Caco-2 (cell line): ENCODE measurements around the gene ZFP36L2. TPM values are rescaled to one million over a fixed set of nuclear protein-coding genes. Genes with fewer than 3 reads are reported as not detected.

Experiments used
- BruUV-seq: library from RNA; stranded (reverse); fragments of 400-500 nt; replicated peaks from 2 replicates; lab custom pipeline; 2021; lab: Mats Ljungman, UMichigan
- CTCF ChIA-PET: fragments of 300-600 bp; sonication (Branson Sonifier 250); formaldehyde crosslinking; loops from one replicate; lab custom pipeline; 2022; ENCODE audit warnings: antibody characterized with exemption; lab: Charles Lee
- POLR2A ChIA-PET: fragments of 300-600 bp; sonication (Branson Sonifier 250); formaldehyde crosslinking; loops from one replicate; lab custom pipeline; 2022; ENCODE audit warnings: antibody characterized with exemption; lab: Charles Lee
- DNase-seq, 2 experiments: peaks; one replicate each; pipeline versions ENCODE4 v3.0.0 to v3.0.0-alpha.2; 2020 to 2022
- H3K27me3 ChIP-seq: replicated peaks from 2 replicates; pipeline ENCODE4 v1.6.0; 2011; ENCODE audit warnings: low read length; ENCODE audit not compliant: control insufficient read depth, insufficient read depth
- H3K36me3 ChIP-seq: 2 replicates; pipeline ENCODE4 v1.5.1; 2011; ENCODE audit warnings: low read length; ENCODE audit not compliant: control insufficient read depth, insufficient read depth
- H3K4me1 ChIP-seq: fragments of 250-450 bp; sonication (Bioruptor Pico); 2 replicates; pipeline ENCODE4 v1.5.1; 2020; ENCODE audit warnings: mild to moderate bottlenecking
- H3K4me3 ChIP-seq: 2 replicates; pipeline ENCODE4 v1.5.1; 2011; ENCODE audit warnings: low read depth, mild to moderate bottlenecking, control low read depth, low read length
- H3K9me3 ChIP-seq: fragments of 250-450 bp; sonication (Bioruptor Pico); 2 replicates; pipeline ENCODE4 v1.5.1; 2020; ENCODE audit warnings: mild to moderate bottlenecking, moderate library complexity
- H3K27ac Mint-ChIP-seq: one replicate; pipeline ENCODE4 v1.8.0; 2022; ENCODE audit warnings: mixed read lengths; ENCODE audit not compliant: unreplicated experiment
- H3K27me3 Mint-ChIP-seq: one replicate; pipeline ENCODE4 v1.8.0; 2022; ENCODE audit warnings: mixed read lengths; ENCODE audit not compliant: insufficient read depth, unreplicated experiment
- H3K36me3 Mint-ChIP-seq: one replicate; pipeline ENCODE4 v1.8.0; 2022; ENCODE audit warnings: mild to moderate bottlenecking, mixed read lengths; ENCODE audit not compliant: insufficient read depth, unreplicated experiment
- H3K4me1 Mint-ChIP-seq: one replicate; pipeline ENCODE4 v1.8.0; 2022; ENCODE audit warnings: low read depth, mixed read lengths; ENCODE audit not compliant: unreplicated experiment
- H3K4me3 Mint-ChIP-seq: one replicate; pipeline ENCODE4 v1.8.0; 2022; ENCODE audit warnings: mild to moderate bottlenecking, moderate library complexity, mixed read lengths; ENCODE audit not compliant: unreplicated experiment
- H3K9me3 Mint-ChIP-seq: one replicate; pipeline ENCODE4 v1.8.0; 2022; ENCODE audit warnings: mixed read lengths; ENCODE audit not compliant: unreplicated experiment
- CTCF ChIP-seq, 2 experiments: fragments of 200-600 bp in 1 of 2; IDR thresholded peaks; 1 replicate in 1 of 2; 2 replicates in 1 of 2; pipeline versions ENCODE4 v1.5.1 to v1.8.0; 2011 to 2022; ENCODE audit warnings: antibody characterized with exemption in 1 of 2, control low read depth in 1 of 2, inconsistent platforms in 1 of 2, low read depth in 1 of 2, low read length in 1 of 2, mild to moderate bottlenecking in 1 of 2, moderate library complexity in 1 of 2; ENCODE audit not compliant: insufficient read depth in 1 of 2, severe bottlenecking in 1 of 2, unreplicated experiment in 1 of 2
- intact Hi-C: fragments of 100-400 bp; cut with micrococcal nuclease; formaldehyde crosslinking; loops from one replicate; pipeline ENCODE4 v1.10.0; 2022; ENCODE audit not compliant: unreplicated experiment
- total RNA-seq: library from RNA; stranded (reverse); gene quantifications from 2 replicates; pipeline ENCODE4 v1.2.3, GENCODE V29; 2022

ZFP36L2 gene
- total RNA-seq, 1 experiment from 2014 or later = 225 TPM

GRCh38 chr2:43273529-43273928, 47.1 kb upstream of the ZFP36L2 start:
- Histone ChIP-seq H3K4me3 (no peak overlapping the region), H3K9me3 (no peaks in the 10 kb centered on the region), H3K36me3 (no peaks in the 10 kb centered on the region; the same call in 1 of the 2 replicates), H3K4me1 (no peaks in the 10 kb centered on the region; the same call in 1 of the 2 replicates), H3K27me3 (no peaks in the 10 kb centered on the region)
- ChIA-PET POLR2A (no interaction called here), CTCF (no interaction called here)
- DNase-seq = no peak
- intact Hi-C loops = no loop called here
- no peak overlapping the region for H3K4me3 Mint-ChIP-seq
- no peak overlapping the region for H3K27ac Mint-ChIP-seq
- no peak for TF ChIP-seq CTCF (IDR thresholded peaks at IDR 0.05; ENCODE audit: insufficient read depth in 1 of 2, low read depth in 1 of 2, low read length in 1 of 2, severe bottlenecking in 1 of 2, unreplicated experiment in 1 of 2)
- H3K4me1 Mint-ChIP-seq = peaks cover 7% of the 10 kb centered on the region
- H3K36me3 Mint-ChIP-seq = peaks cover 4% of the 10 kb centered on the region
- no peaks in the 10 kb centered on the region for H3K9me3 Mint-ChIP-seq
- BruUV-seq = no TSS peak
- no peaks in the 10 kb centered on the region for H3K27me3 Mint-ChIP-seq

GRCh38 chr2:43270930-43271615, 44.7 kb upstream of the ZFP36L2 start:
- ChIA-PET POLR2A (interaction anchor here (0.7 kb wide), 1 partner anchor 106 kb away, joined by 7 read pairs; no protein-coding TSS in a partner anchor), CTCF (interaction anchor here (0.7 to 0.9 kb wide), 3 partner anchors 103 to 198 kb away, joined by 4 to 9 read pairs (median 7); no protein-coding TSS in a partner anchor)
- H3K27me3 ChIP-seq = no peaks in the 10 kb centered on the region
- no peak for TF ChIP-seq CTCF (IDR thresholded peaks at IDR 0.05; ENCODE audit: insufficient read depth in 1 of 2, low read depth in 1 of 2, low read length in 1 of 2, severe bottlenecking in 1 of 2, unreplicated experiment in 1 of 2)
- Mint-ChIP-seq H3K27ac (no peak overlapping the region), H3K4me3 (no peak overlapping the region), H3K4me1 (peaks cover 13% of the 10 kb centered on the region), H3K9me3 (no peaks in the 10 kb centered on the region), H3K27me3 (no peaks in the 10 kb centered on the region), H3K36me3 (peaks cover 4% of the 10 kb centered on the region)
- no TSS peak for BruUV-seq
- H3K36me3 ChIP-seq = 0 out of 2 replicates have a peak, but pooled peaks cover 2% of the 10 kb centered on the region
- no peak for DNase-seq
- H3K4me1 ChIP-seq = no peaks in the 10 kb centered on the region; the same call in 1 of the 2 replicates
- intact Hi-C loops = no loop called here
- H3K4me3 ChIP-seq = no peak overlapping the region
- H3K9me3 ChIP-seq = no peaks in the 10 kb centered on the region

GRCh38 chr2:43270461-43270860, 44.1 kb upstream of the ZFP36L2 start:
- no peak for TF ChIP-seq CTCF (IDR thresholded peaks at IDR 0.05; ENCODE audit: insufficient read depth in 1 of 2, low read depth in 1 of 2, low read length in 1 of 2, severe bottlenecking in 1 of 2, unreplicated experiment in 1 of 2)
- no TSS peak for BruUV-seq

More at GRCh38 chr2:43270461-43270860, 44.1 kb upstream of the ZFP36L2 start:
- H3K36me3 ChIP-seq = 0 out of 2 replicates have a peak, but pooled peaks cover 2% of the 10 kb centered on the region
- H3K9me3 ChIP-seq = no peaks in the 10 kb centered on the region
- peaks cover 4% of the 10 kb centered on the region for H3K36me3 Mint-ChIP-seq
- H3K27me3 ChIP-seq = no peaks in the 10 kb centered on the region
- H3K4me3 Mint-ChIP-seq = no peak overlapping the region
- POLR2A ChIA-PET = no interaction called here
- H3K4me1 Mint-ChIP-seq = peaks cover 13% of the 10 kb centered on the region
- intact Hi-C loops = no loop called here
- no peak overlapping the region for H3K4me3 ChIP-seq
- no peaks in the 10 kb centered on the region for H3K27me3 Mint-ChIP-seq
- CTCF ChIA-PET = no interaction called here
- no peaks in the 10 kb centered on the region; the same call in 1 of the 2 replicates for H3K4me1 ChIP-seq
- H3K9me3 Mint-ChIP-seq = no peaks in the 10 kb centered on the region
- no peak for DNase-seq
- peak overlapping the region; percentile 4 for H3K27ac Mint-ChIP-seq
